IMR-90 (cell line): ENCODE results near the gene TSKU. TPM values are rescaled to one million over a fixed set of nuclear protein-coding genes. Genes with fewer than 3 reads are reported as not detected.

Experiments
- ATAC-seq: fragments of 200-7000 bp; cut with Tn5 transposase; 2 replicates; pipeline ENCODE4 v1.9.1; 2020; ENCODE audit warnings: low read depth, mild to moderate bottlenecking, moderate library complexity
- BruUV-seq: library from RNA; stranded (reverse); fragments of 400-500 nt; replicated peaks from 2 replicates; lab custom pipeline; 2021; lab: Mats Ljungman, UMichigan
- CTCF ChIA-PET: fragments of 300-600 bp; formaldehyde crosslinking; extraction: SDS; loops from one replicate; lab custom pipeline; 2021; ENCODE audit warnings: antibody characterized with exemption; lab: Yijun Ruan, JAX
- POLR2A ChIA-PET: fragments of 300-600 bp; sonication (Branson Sonifier 250); formaldehyde crosslinking; loops from one replicate; lab custom pipeline; 2022; ENCODE audit warnings: antibody characterized with exemption; ENCODE audit not compliant: unreplicated experiment; lab: Charles Lee
- DNase-seq: peaks from one replicate; pipeline ENCODE4 v3.0.0; 2013
- H2AFZ ChIP-seq: replicated peaks from 2 replicates; pipeline ENCODE3; 2013; ENCODE audit warnings: low read length, mild to moderate bottlenecking; ENCODE audit not compliant: poor library complexity
- H2AK5ac ChIP-seq: 2 replicates; pipeline ENCODE4 v1.6.1; 2013; ENCODE audit warnings: low read depth, low read length, inconsistent platforms
- H2AK9ac ChIP-seq: replicated peaks from 2 replicates; pipeline ENCODE3; 2013; ENCODE audit warnings: mild to moderate bottlenecking, low read depth, low read length, moderate library complexity; ENCODE audit not compliant: poor library complexity
- H2BK120ac ChIP-seq: 2 replicates; pipeline ENCODE4 v1.6.1; 2013; ENCODE audit warnings: low read depth, low read length, inconsistent platforms
- H2BK15ac ChIP-seq: 3 replicates; pipeline ENCODE4 v1.6.1; 2013; ENCODE audit warnings: low read depth, low read length, inconsistent platforms
- H2BK20ac ChIP-seq: 2 replicates; pipeline ENCODE4 v1.6.1; 2013; ENCODE audit warnings: low read depth, mild to moderate bottlenecking, inconsistent platforms, low read length, moderate library complexity
- H2BK5ac ChIP-seq: 2 replicates; pipeline ENCODE4 v1.6.1; 2013; ENCODE audit warnings: mild to moderate bottlenecking, low read depth, low read length, inconsistent platforms; ENCODE audit not compliant: poor library complexity, severe bottlenecking
- H3K14ac ChIP-seq: replicated peaks from 2 replicates; pipeline ENCODE4 v1.6.1; 2013; ENCODE audit warnings: low read depth, low read length, inconsistent platforms
- H3K18ac ChIP-seq: 2 replicates; pipeline ENCODE4 v1.6.1; 2013; ENCODE audit warnings: low read depth, low read length, control low read depth
- H3K23ac ChIP-seq: 2 replicates; pipeline ENCODE4 v1.6.1; 2013; ENCODE audit warnings: low read depth, low read length, inconsistent platforms
- H3K27ac ChIP-seq: 2 replicates; pipeline ENCODE4 v1.5.1; 2013; ENCODE audit warnings: mild to moderate bottlenecking, control low read depth, low read length; ENCODE audit not compliant: insufficient read depth
- H3K27me3 ChIP-seq: 2 replicates; pipeline ENCODE4 v1.6.1; 2013; ENCODE audit warnings: low read length; ENCODE audit not compliant: control insufficient read depth, insufficient read depth
- H3K36me3 ChIP-seq: 2 replicates; pipeline ENCODE4 v1.6.1; 2013; ENCODE audit warnings: low read length, mixed read lengths; ENCODE audit not compliant: control insufficient read depth, insufficient read depth
- H3K4ac ChIP-seq: 2 replicates; pipeline ENCODE4 v1.6.1; 2013; ENCODE audit warnings: low read depth, low read length, inconsistent platforms
- H3K4me1 ChIP-seq: 2 replicates; pipeline ENCODE4 v1.6.1; 2013; ENCODE audit warnings: low read length, mixed read lengths; ENCODE audit not compliant: control insufficient read depth, insufficient read depth
- H3K4me2 ChIP-seq: 2 replicates; pipeline ENCODE4 v1.6.1; 2013; ENCODE audit warnings: low read depth, mild to moderate bottlenecking, control low read depth, low read length, moderate library complexity
- H3K4me3 ChIP-seq: 2 replicates; pipeline ENCODE4 v1.5.1; 2013; ENCODE audit warnings: low read depth, mild to moderate bottlenecking, control low read depth, low read length, moderate library complexity; ENCODE audit not compliant: insufficient read depth
- H3K56ac ChIP-seq: 2 replicates; pipeline ENCODE4 v1.6.1; 2013; ENCODE audit warnings: low read length, inconsistent platforms; ENCODE audit not compliant: insufficient read depth; ENCODE audit errors: extremely low read depth
- H3K79me1 ChIP-seq, 2 experiments: 2 replicates each; pipeline ENCODE4 v1.6.1; 2013; ENCODE audit warnings: low read length in 2 of 2, inconsistent platforms in 1 of 2, low read depth in 1 of 2
- H3K9ac ChIP-seq: 2 replicates; pipeline ENCODE4 v1.6.1; 2013; ENCODE audit warnings: low read depth, low read length, control low read depth
- H3K9me1 ChIP-seq: 2 replicates; pipeline ENCODE4 v1.6.1; 2013; ENCODE audit warnings: low read length, inconsistent platforms; ENCODE audit not compliant: insufficient read depth
- H3K9me3 ChIP-seq: 2 replicates; pipeline ENCODE4 v1.6.1; 2013; ENCODE audit warnings: low read length; ENCODE audit not compliant: control insufficient read depth, insufficient read depth
- H4K20me1 ChIP-seq: 2 replicates; pipeline ENCODE4 v1.6.1; 2013; ENCODE audit warnings: low read length, inconsistent platforms; ENCODE audit not compliant: insufficient read depth
- H4K5ac ChIP-seq: 2 replicates; pipeline ENCODE4 v1.6.1; 2013; ENCODE audit warnings: mild to moderate bottlenecking, low read depth, low read length, control low read depth
- H4K8ac ChIP-seq, 2 experiments: 2 replicates each; pipeline ENCODE4 v1.6.1; 2013; ENCODE audit warnings: low read depth in 2 of 2, low read length in 2 of 2, control low read depth in 1 of 2, inconsistent platforms in 1 of 2
- H4K91ac ChIP-seq: 2 replicates; pipeline ENCODE4 v1.6.1; 2013; ENCODE audit warnings: low read depth, low read length, inconsistent platforms; ENCODE audit not compliant: insufficient read depth
- CHD1 ChIP-seq: IDR thresholded peaks from 2 replicates; pipeline ENCODE4 v1.6.1; 2012; ENCODE audit warnings: low read depth, low read length, improper control_type of control experiment
- FOS ChIP-seq: fragments of 150-350 bp; IDR thresholded peaks from 2 replicates; pipeline ENCODE4 v1.6.1; 2016; ENCODE audit warnings: low read depth, low read length
- MAFK ChIP-seq: IDR thresholded peaks from 2 replicates; pipeline ENCODE4 v1.6.1; 2012; ENCODE audit warnings: low read depth, low read length, improper control_type of control experiment
- MAZ ChIP-seq: IDR thresholded peaks from 2 replicates; pipeline ENCODE4 v1.6.1; 2012; ENCODE audit warnings: low read depth, mild to moderate bottlenecking, low read length, improper control_type of control experiment, moderate library complexity, borderline replicate concordance
- POLR2A ChIP-seq: IDR thresholded peaks from 2 replicates; pipeline ENCODE4 v1.6.1; 2012; ENCODE audit warnings: mild to moderate bottlenecking, low read depth, low read length
- SMC3 ChIP-seq: fragments of 150-350 bp; IDR thresholded peaks from 2 replicates; pipeline ENCODE4 v1.6.1; 2016; ENCODE audit warnings: low read depth, mild to moderate bottlenecking, antibody characterized with exemption, low read length, moderate library complexity
- WGBS, 2 experiments: methylation state at CpG; one replicate each; pipeline versions ENCODE4 v1.1.5 to v1.1.7; 2013; ENCODE audit warnings: missing lambda C conversion rate in 2 of 2; ENCODE audit not compliant: insufficient read length in 1 of 2; ENCODE audit errors: extremely low coverage in 2 of 2; 5-methylcytosine and 5-hydroxymethylcytosine counted together
- dilution Hi-C: fragments of 300-500 bp; cut with HindIII; formaldehyde crosslinking; loops from one replicate; pipeline ENCODE4 v1.14.3; 2018; ENCODE audit warnings: low sequenced_read_pairs; ENCODE audit not compliant: unreplicated experiment
- in situ Hi-C: fragments of 300-500 bp; cut with MboI; formaldehyde crosslinking; loops from 3 replicates; pipeline ENCODE4 v1.14.3; 2019; ENCODE audit warnings: low sequenced_read_pairs, inconsistent platforms, mixed read lengths
- intact Hi-C: fragments of 100-400 bp; cut with micrococcal nuclease; formaldehyde crosslinking; loops from 2 replicates; pipeline ENCODE4 v1.10.0; 2022
- polyA plus RNA-seq, 3 experiments: library from polyadenylated mRNA; depleted of rRNA; stranded (reverse); fragments of >200 nt; gene quantifications; 2 replicates each; pipeline ENCODE4 v1.2.3, GENCODE V29; 2012; ENCODE audit warnings: low replicate concordance in 1 of 3
- total RNA-seq: library from RNA; depleted of rRNA; stranded (reverse); fragments of >200 nt; gene quantifications from 2 replicates; pipeline ENCODE4 v1.2.3, GENCODE V29; 2012; rRNA removed
- TF ChIP-seq, protein P1 (sequence below): fragments of 150-350 bp; IDR thresholded peaks from 2 replicates; pipeline ENCODE4 v1.6.1; 2016; ENCODE audit warnings: low read depth, mild to moderate bottlenecking, low read length, moderate library complexity, borderline replicate concordance
- TF ChIP-seq, protein P2 (sequence below): fragments of 150-350 bp; IDR thresholded peaks from 2 replicates; pipeline ENCODE4 v1.6.1; 2017; ENCODE audit warnings: mild to moderate bottlenecking, antibody characterized with exemption, low read length, low read depth

Gene TSKU
- total and polyA plus RNA-seq, 2 of the 4 experiments (the other 2 are of a cell fraction) = 6.8 to 26.6 TPM

DNA sequence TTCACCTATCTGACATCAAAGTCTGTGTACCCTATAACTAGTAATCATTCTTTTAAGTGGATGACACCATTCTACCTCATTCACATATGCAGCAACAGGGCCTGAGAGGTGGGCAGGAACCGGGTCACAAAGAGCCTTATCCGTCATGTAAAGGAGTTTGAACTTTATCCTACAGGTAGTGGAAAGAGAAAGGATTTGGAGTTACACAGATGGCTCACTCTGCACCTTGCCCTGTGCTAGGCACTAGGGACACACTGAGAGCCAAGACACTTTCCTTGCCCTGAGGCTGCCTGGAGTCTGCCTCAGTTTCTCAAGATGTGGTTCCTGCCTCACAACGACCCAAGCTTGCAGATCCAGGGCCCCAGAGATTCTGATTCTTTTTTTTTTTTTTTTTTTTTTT, 63.3 kb downstream of the TSKU start:
- BruUV-seq = no TSS peak

More for the DNA sequence above, 63.3 kb downstream of the TSKU start:
- TF ChIP-seq MAZ = no peak
- TF ChIP-seq SMC3 = no peak
- TF ChIP-seq CHD1 = no peak
- TF ChIP-seq, protein P1, sequence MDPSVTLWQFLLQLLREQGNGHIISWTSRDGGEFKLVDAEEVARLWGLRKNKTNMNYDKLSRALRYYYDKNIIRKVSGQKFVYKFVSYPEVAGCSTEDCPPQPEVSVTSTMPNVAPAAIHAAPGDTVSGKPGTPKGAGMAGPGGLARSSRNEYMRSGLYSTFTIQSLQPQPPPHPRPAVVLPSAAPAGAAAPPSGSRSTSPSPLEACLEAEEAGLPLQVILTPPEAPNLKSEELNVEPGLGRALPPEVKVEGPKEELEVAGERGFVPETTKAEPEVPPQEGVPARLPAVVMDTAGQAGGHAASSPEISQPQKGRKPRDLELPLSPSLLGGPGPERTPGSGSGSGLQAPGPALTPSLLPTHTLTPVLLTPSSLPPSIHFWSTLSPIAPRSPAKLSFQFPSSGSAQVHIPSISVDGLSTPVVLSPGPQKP = no peak
- TF ChIP-seq POLR2A = no peak
- TF ChIP-seq MAFK = no peak
- TF ChIP-seq FOS = no peak
- TF ChIP-seq, protein P2, sequence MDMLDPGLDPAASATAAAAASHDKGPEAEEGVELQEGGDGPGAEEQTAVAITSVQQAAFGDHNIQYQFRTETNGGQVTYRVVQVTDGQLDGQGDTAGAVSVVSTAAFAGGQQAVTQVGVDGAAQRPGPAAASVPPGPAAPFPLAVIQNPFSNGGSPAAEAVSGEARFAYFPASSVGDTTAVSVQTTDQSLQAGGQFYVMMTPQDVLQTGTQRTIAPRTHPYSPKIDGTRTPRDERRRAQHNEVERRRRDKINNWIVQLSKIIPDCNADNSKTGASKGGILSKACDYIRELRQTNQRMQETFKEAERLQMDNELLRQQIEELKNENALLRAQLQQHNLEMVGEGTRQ = no peak
- intact Hi-C loops = no loop called here
- Histone ChIP-seq H3K9me3 (peaks cover 2% of the 10 kb centered on the region; the same call in 1 of the 2 replicates), H3K4me2 (no peak overlapping the region), H4K20me1 (no peaks in the 10 kb centered on the region), H3K79me1 (no peaks in the 10 kb centered on the region), H4K91ac (no peak overlapping the region), H4K5ac (no peak overlapping the region), H3K9ac (no peak overlapping the region), H3K36me3 (no peaks in the 10 kb centered on the region), H3K23ac (no peak overlapping the region), H2AK9ac (no peak overlapping the region), H3K18ac (no peak overlapping the region), H2BK120ac (no peak overlapping the region), H3K56ac (no peak overlapping the region), H3K27ac (no peak overlapping the region), H2BK5ac (no peak overlapping the region), H4K8ac (no peak overlapping the region), H2BK20ac (no peak overlapping the region), H2AK5ac (no peak overlapping the region), H2AFZ (no peak overlapping the region), H2BK15ac (no peak overlapping the region), H3K9me1 (no peaks in the 10 kb centered on the region), H3K27me3 (peaks cover 40% of the 10 kb centered on the region), H3K4ac (no peak overlapping the region), H3K4me1 (no peaks in the 10 kb centered on the region), H3K4me3 (no peak overlapping the region), H3K14ac (no peak overlapping the region)
- no peak for DNase-seq
- dilution Hi-C loops = no loop called here
- no peak for ATAC-seq
- in situ Hi-C loops = no loop called here
- CTCF ChIA-PET = no interaction called here
- WGBS, 2 experiments = no CpG with 5 or more reads among the region's 3 CpGs
- POLR2A ChIA-PET = no interaction called here

Other genes starting within 250 kb of the TSKU start
- gene LRRC32, start 112.6 kb upstream of the TSKU start, total RNA-seq = 4.2 and 5.2 TPM in 2 replicates
- gene LRRC32, start 112.6 kb upstream of the TSKU start, polyA plus RNA-seq (2012; rRNA removed) = 13.0 and 13.7 TPM in 2 replicates
- gene ACER3, start 77.6 kb downstream of the TSKU start, total RNA-seq = 10.0 and 10.3 TPM in 2 replicates
- gene ACER3, start 77.6 kb downstream of the TSKU start, polyA plus RNA-seq (2012; rRNA removed) = 3.3 and 3.5 TPM in 2 replicates